Epithelial cell of proximal tubule (primary cell): ENCODE results near the gene BEGAIN. TPM values are rescaled to one million over a fixed set of nuclear protein-coding genes. Genes with fewer than 3 reads are reported as not detected.

Source experiments
- DNase-seq: peaks from one replicate; pipeline ENCODE4 v3.0.0-alpha.2; 2011; ENCODE audit warnings: low read depth
- H3K4me3 ChIP-seq: 2 replicates; pipeline ENCODE4 v1.5.1; 2011; ENCODE audit warnings: low read depth, mild to moderate bottlenecking, low read length
- CTCF ChIP-seq: conservative IDR thresholded peaks from 2 replicates; pipeline ENCODE4 v1.5.1; 2012; ENCODE audit warnings: low read depth, mild to moderate bottlenecking, low read length
- total RNA-seq: library from RNA; depleted of rRNA; stranded (reverse); fragments of >200 nt; gene quantifications from 2 replicates; pipeline ENCODE4 v1.2.3, GENCODE V29; 2015

The BEGAIN gene
- total RNA-seq, 1 donor from 2014 or later = 1.4 TPM

DNA sequence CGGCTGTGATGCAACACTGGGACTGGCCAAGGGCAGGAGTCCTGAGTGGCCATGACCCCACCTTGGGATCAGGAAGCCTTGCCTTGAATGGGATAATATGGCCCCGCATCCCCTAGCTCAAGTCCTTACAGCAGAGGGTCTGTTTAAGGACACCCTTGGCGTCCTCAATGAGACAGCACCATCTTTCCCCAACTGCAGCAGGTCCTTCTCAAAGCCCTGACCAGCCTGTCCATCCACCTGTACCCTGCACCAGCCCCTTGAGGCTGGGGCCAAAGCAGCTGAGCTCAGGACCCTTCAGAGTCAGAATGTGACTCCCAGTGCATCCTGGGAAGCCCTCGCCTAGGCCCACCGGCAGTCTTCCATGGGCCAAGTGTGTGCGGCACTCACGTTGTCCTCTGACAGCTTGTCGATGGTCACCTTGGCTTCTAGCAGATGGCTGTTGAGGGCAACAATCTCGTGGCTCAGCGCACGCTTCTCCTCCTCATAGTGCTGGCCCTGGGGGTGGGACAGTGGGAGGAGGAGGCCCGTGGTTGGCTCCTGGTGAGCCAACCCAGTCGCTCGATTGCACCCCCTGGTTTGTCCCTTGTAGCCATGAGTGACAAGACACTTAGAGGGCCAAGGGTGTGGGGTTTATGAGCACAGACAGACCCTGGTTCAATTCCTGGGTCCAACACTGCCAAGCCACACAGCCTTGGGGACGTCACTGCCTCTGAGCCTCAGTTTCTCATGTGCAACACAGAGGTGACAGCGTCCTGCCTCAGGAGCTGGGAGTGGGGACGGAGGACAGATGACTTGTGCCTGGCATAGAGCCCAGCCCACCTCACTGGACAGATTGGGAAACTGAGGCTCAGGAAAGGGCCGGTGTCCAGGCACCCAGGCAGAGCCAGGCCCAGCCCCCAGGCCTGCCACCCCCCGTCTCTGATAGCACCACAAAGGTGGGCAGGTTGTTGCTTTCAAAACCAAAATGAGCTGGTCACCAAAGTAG, 43.5 kb downstream of the BEGAIN start:
- TF ChIP-seq CTCF = no peak
- no peak for DNase-seq
- H3K4me3 ChIP-seq = no peak overlapping the region

DNA sequence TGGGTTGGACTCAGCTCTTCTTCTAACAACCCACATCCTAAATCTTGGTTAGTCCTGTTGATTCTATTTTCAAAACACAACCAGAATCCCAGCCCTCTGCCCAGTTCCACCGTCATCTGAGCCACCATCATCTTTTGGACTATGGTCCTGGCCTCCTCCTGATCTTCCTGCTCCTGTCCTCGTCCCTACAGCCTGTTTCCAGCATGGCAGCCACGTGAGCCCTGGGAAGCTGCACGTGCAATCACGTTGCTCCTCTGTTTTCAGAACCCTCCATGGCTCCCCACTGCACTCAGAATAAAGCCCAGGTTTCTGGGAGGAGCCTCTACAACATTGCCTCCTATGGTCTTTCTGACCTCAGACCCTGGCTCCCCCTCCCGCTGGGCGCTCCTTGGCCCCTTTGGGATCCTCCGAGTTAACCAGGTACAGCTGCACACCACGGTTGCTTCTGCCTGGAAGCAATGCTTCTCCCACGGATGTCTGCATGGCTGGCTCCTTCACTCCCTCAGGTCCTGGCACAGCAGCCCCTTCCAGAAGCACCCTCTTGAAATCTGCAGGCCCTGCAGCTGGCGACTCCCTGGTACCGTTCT, 44.5 kb downstream of the BEGAIN start:
- no peak for DNase-seq
- H3K4me3 ChIP-seq = no peak overlapping the region
- no peak for TF ChIP-seq CTCF

DNA sequence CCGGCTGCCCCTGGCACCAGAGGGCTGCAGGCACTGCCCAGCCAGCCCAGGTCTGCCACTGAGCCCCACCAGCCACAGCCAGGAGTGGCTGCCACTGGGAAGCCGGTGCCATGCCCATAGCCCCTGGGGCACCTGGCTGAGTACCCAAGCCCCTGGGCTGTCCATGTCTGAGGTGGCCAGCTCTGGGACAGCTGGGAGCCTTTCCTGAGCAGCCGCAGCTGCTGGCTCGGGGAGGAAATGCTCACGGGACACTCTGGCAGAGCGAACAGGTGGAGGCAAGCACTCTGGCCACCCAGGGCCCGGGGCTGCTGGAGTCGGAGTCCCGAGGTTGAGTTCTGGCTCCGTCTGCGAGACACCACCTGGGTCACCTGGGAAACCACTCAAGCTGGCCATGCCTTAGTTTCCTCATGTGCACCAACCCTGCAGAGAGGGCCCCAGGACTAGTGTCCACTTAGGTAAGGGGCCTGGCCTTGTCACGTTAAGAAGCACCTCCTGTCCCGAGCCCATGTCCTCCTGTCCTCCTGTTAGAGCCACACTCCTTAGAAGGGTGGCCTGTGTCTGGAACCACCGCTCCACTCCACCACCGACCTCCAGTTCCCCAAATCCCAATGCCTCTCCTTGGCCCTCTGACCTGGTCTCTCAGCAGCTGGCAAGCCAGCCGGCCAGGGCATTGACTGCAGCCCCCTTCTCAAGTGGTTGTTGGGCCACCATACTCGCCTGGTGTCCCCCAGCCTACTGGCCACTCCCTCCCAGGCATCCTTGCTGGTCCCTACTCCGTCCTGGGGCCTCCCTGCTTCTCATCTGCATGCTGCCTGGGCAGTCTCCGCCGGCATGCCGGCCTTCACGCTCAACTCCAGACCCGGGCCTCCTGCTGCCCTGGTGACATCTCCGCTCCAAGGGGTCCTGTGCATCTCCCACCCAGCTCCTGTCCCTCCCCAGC, 45.3 kb downstream of the BEGAIN start:
- no peak for DNase-seq
- H3K4me3 ChIP-seq = no peak overlapping the region
- TF ChIP-seq CTCF = no peak

- no peak for DNase-seq
- no peak overlapping the region for H3K4me3 ChIP-seq
- TF ChIP-seq CTCF = no peak
These were observed 46.1 kb downstream of the BEGAIN start for GRCh38 chr14:100540926-100541620.

- TF ChIP-seq CTCF = peak; percentile 36
- no peak overlapping the region for H3K4me3 ChIP-seq
- no peak for DNase-seq
These were observed 46.9 kb downstream of the BEGAIN start for GRCh38 chr14:100540141-100540925.

- no peak for TF ChIP-seq CTCF
- DNase-seq = no peak
These were observed 47.5 kb downstream of the BEGAIN start for GRCh38 chr14:100539766-100540140.

More at GRCh38 chr14:100539766-100540140, 47.5 kb downstream of the BEGAIN start:
- no peak overlapping the region for H3K4me3 ChIP-seq
